PFSK-1 (cell line): ENCODE measurements around the gene ING1.

Experiments used
- POLR2AphosphoS5 ChIP-seq: IDR thresholded peaks from 2 replicates; pipeline ENCODE4 v1.6.1; 2012; ENCODE audit warnings: low read depth, mild to moderate bottlenecking, control low read depth, low read length, moderate library complexity
- SIN3A ChIP-seq: IDR thresholded peaks from 2 replicates; pipeline ENCODE4 v1.6.1; 2012; ENCODE audit warnings: mild to moderate bottlenecking, low read length, moderate library complexity, borderline replicate concordance; ENCODE audit not compliant: insufficient read depth
- TAF1 ChIP-seq: IDR thresholded peaks from 2 replicates; pipeline ENCODE4 v1.6.1; 2012; ENCODE audit warnings: low read length, control low read depth, borderline replicate concordance; ENCODE audit not compliant: insufficient read depth
- TF ChIP-seq, protein P1 (sequence below), 2 experiments: IDR thresholded peaks; 2 replicates each; pipeline versions ENCODE4 v1.6.1 to v1.8.0; 2011 to 2012; ENCODE audit warnings: low read depth in 2 of 2, low read length in 2 of 2, control low read depth in 1 of 2, inconsistent platforms in 1 of 2, mild to moderate bottlenecking in 1 of 2, moderate library complexity in 1 of 2; ENCODE audit not compliant: insufficient read depth in 1 of 2

DNA sequence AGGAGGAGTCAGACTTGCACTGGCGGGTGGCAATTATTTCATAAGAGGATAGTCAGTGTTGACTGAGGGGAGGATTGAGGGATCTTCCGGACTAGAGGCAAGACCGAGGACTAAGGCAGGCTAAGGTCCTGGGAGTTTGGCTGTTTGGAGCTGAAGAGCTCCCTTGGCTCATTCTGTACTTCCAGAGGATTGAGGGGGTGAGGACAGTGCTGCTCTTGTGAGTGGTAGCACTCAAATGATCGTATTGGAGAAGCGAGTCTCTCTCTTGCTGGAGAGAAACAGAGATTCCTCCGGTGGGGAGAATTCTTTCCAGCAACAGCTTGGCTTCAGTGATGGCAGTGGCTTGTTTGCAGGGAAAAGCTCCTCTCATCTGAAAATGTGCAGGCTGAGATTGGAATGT is 47.1 kb downstream of the ING1 start:
- TF ChIP-seq POLR2AphosphoS5 (no peak), TAF1 (no peak), SIN3A (no peak)
- TF ChIP-seq, protein P1, sequence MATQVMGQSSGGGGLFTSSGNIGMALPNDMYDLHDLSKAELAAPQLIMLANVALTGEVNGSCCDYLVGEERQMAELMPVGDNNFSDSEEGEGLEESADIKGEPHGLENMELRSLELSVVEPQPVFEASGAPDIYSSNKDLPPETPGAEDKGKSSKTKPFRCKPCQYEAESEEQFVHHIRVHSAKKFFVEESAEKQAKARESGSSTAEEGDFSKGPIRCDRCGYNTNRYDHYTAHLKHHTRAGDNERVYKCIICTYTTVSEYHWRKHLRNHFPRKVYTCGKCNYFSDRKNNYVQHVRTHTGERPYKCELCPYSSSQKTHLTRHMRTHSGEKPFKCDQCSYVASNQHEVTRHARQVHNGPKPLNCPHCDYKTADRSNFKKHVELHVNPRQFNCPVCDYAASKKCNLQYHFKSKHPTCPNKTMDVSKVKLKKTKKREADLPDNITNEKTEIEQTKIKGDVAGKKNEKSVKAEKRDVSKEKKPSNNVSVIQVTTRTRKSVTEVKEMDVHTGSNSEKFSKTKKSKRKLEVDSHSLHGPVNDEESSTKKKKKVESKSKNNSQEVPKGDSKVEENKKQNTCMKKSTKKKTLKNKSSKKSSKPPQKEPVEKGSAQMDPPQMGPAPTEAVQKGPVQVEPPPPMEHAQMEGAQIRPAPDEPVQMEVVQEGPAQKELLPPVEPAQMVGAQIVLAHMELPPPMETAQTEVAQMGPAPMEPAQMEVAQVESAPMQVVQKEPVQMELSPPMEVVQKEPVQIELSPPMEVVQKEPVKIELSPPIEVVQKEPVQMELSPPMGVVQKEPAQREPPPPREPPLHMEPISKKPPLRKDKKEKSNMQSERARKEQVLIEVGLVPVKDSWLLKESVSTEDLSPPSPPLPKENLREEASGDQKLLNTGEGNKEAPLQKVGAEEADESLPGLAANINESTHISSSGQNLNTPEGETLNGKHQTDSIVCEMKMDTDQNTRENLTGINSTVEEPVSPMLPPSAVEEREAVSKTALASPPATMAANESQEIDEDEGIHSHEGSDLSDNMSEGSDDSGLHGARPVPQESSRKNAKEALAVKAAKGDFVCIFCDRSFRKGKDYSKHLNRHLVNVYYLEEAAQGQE (IDR thresholded peaks at IDR 0.05; ENCODE audit: insufficient read depth in 1 of 2, low read depth in 2 of 2, low read length in 2 of 2), result no peak
